Tibial artery (tissue), 4 donors: ENCODE data around the gene MOGAT3.
"Not testable (repeated sequence)": the region's sequence is repeated elsewhere in the genome, so short reads cannot be mapped to it uniquely, and the experiment has no call there.

Experiments used
- DNase-seq, 2 donors: peaks; one replicate each; pipeline ENCODE4 v3.0.0-alpha.2; 2019
- H3K27ac ChIP-seq, 2 donors: fragments of 200-600 bp; sonication (generic) in 1 of 2; 1 replicate in 1 of 2; 2 replicates in 1 of 2; pipeline ENCODE4 v1.5.1; 2018 to 2019; ENCODE audit warnings: mild to moderate bottlenecking in 1 of 2
- H3K27me3 ChIP-seq, 2 donors: fragments of 200-600 bp; sonication (generic) in 1 of 2; one replicate each; pipeline versions ENCODE4 v1.5.1 to v1.6.0; 2016 to 2019
- H3K36me3 ChIP-seq, 3 donors: fragments of 200-600 bp; sonication (generic) in 2 of 3; one replicate each; pipeline ENCODE4 v1.5.1; 2016 to 2019; ENCODE audit warnings: mild to moderate bottlenecking in 2 of 3
- H3K4me1 ChIP-seq, 4 donors: fragments of 200-600 bp; sonication (generic) in 2 of 4; 1 replicate in 3 of 4; 2 replicates in 1 of 4; pipeline ENCODE4 v1.5.1; 2016 to 2019
- H3K4me3 ChIP-seq, 2 donors: fragments of 200-600 bp; sonication (generic) in 1 of 2; 1 replicate in 1 of 2; 2 replicates in 1 of 2; pipeline ENCODE4 v1.5.1; 2018 to 2019; ENCODE audit warnings: mild to moderate bottlenecking in 2 of 2
- H3K9me3 ChIP-seq, 3 donors: fragments of 200-600 bp; sonication (generic) in 1 of 3; one replicate each; pipeline ENCODE4 v1.5.1; 2016 to 2019
- CTCF ChIP-seq, 2 experiments: fragments of 200-600 bp in 1 of 2; fragments of 450-650 bp in 1 of 2; IDR thresholded peaks; one replicate each; pipeline ENCODE4 v1.5.1; 2017 to 2019; ENCODE audit warnings: antibody characterized with exemption in 2 of 2, mild to moderate bottlenecking in 1 of 2, moderate library complexity in 1 of 2
- intact Hi-C: fragments of 100-400 bp; cut with DNase I; formaldehyde crosslinking; loops from one replicate; pipeline ENCODE4 v1.15.0; 2023; ENCODE audit warnings: low total_unique reads

MOGAT3 gene

GRCh38 chr7:101207459-101207858, 6.6 kb upstream of the MOGAT3 start:
- Histone ChIP-seq H3K27ac (no peak overlapping the region), H3K4me1 (no peaks in the 10 kb centered on the region), H3K27me3 (peaks cover 0 to 12% of the 10 kb centered on the region in 2 donors), H3K9me3 (no peaks in the 10 kb centered on the region), H3K4me3 (no peak overlapping the region), H3K36me3 (peaks cover 22 to 67% (median 61%) of the 10 kb centered on the region in 3 donors)
- no peak for DNase-seq
- no peak for TF ChIP-seq CTCF (IDR thresholded peaks at IDR 0.05)
- intact Hi-C loops = no loop called here

GRCh38 chr7:101206665-101207042, 5.8 kb upstream of the MOGAT3 start:
- Histone ChIP-seq H3K4me3 (no peak overlapping the region), H3K27ac (no peak overlapping the region), H3K36me3 (peaks cover 16 to 59% (median 53%) of the 10 kb centered on the region in 3 donors), H3K4me1 (peaks cover 0 to 8% (median 7%) of the 10 kb centered on the region in 4 donors), H3K9me3 (no peaks in the 10 kb centered on the region), H3K27me3 (peaks cover 0 to 21% of the 10 kb centered on the region in 2 donors)
- intact Hi-C loops = no loop called here
- no peak for DNase-seq
- TF ChIP-seq CTCF (IDR thresholded peaks at IDR 0.05) = no peak

- no peaks in the 10 kb centered on the region for H3K9me3 ChIP-seq
- intact Hi-C loops = no loop called here
- H3K27me3 ChIP-seq = peaks cover 0 to 26% of the 10 kb centered on the region in 2 donors
- peaks cover 0 to 11% (median 9%) of the 10 kb centered on the region in 4 donors for H3K4me1 ChIP-seq
- DNase-seq = no peak
- H3K4me3 ChIP-seq = no peak overlapping the region
- peaks cover 16 to 54% (median 48%) of the 10 kb centered on the region in 3 donors for H3K36me3 ChIP-seq
- H3K27ac ChIP-seq = no peak overlapping the region
- TF ChIP-seq CTCF (IDR thresholded peaks at IDR 0.05) = no peak
Measured at GRCh38 chr7:101205901-101206664, 5.2 kb upstream of the MOGAT3 start.

GRCh38 chr7:101203740-101204738, 3.2 kb upstream of the MOGAT3 start:
- DNase-seq, intact Hi-C loops, H3K4me3 ChIP-seq, H3K27ac ChIP-seq, H3K9me3 ChIP-seq: not testable (repeated sequence)
- Histone ChIP-seq H3K4me1 (peaks cover 0 to 11% (median 9%) of the 10 kb centered on the region in 4 donors), H3K36me3 (peaks cover 0 to 33% (median 28%) of the 10 kb centered on the region in 3 donors), H3K27me3 (peaks cover 0 to 43% of the 10 kb centered on the region in 2 donors)

GRCh38 chr7:101202603-101202918, 1.7 kb upstream of the MOGAT3 start:
- no peaks in the 10 kb centered on the region for H3K9me3 ChIP-seq
- no peak overlapping the region for H3K4me3 ChIP-seq
- DNase-seq = no peak
- H3K36me3 ChIP-seq = peaks cover 0 to 18% (median 16%) of the 10 kb centered on the region in 3 donors
- H3K4me1 ChIP-seq = peaks cover 0 to 11% (median 9%) of the 10 kb centered on the region in 4 donors
- no peak overlapping the region for H3K27ac ChIP-seq
- H3K27me3 ChIP-seq = peaks cover 0 to 55% of the 10 kb centered on the region in 2 donors
- TF ChIP-seq CTCF (IDR thresholded peaks at IDR 0.05) = no peak
- intact Hi-C loops = no loop called here
